ENCODE results near the gene ANKRD40.
A peak's percentile ranks its signal among the peaks of the same experiment; 100 is the strongest.

- TF ChIP-seq, protein P1, sequence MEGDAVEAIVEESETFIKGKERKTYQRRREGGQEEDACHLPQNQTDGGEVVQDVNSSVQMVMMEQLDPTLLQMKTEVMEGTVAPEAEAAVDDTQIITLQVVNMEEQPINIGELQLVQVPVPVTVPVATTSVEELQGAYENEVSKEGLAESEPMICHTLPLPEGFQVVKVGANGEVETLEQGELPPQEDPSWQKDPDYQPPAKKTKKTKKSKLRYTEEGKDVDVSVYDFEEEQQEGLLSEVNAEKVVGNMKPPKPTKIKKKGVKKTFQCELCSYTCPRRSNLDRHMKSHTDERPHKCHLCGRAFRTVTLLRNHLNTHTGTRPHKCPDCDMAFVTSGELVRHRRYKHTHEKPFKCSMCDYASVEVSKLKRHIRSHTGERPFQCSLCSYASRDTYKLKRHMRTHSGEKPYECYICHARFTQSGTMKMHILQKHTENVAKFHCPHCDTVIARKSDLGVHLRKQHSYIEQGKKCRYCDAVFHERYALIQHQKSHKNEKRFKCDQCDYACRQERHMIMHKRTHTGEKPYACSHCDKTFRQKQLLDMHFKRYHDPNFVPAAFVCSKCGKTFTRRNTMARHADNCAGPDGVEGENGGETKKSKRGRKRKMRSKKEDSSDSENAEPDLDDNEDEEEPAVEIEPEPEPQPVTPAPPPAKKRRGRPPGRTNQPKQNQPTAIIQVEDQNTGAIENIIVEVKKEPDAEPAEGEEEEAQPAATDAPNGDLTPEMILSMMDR (IDR thresholded peaks at IDR 0.05) = no peak
- peak in 1 of 2 donors; percentile 51 for TF ChIP-seq POLR2A (IDR thresholded peaks at IDR 0.05)
Observed at GRCh38 chr17:50708050-50709000, 611 bp upstream of the ANKRD40 start.

Measured in sigmoid colon (tissue), 3 donors.